Activated T-cell treated with anti-CD3 and anti-CD28 coated beads for 4 hours (primary cell): ENCODE results near the gene APAF1.

ENCODE experiments used
- DNase-seq: peaks from one replicate; pipeline ENCODE4 v3.0.0-alpha.2; 2020

The APAF1 gene

DNA sequence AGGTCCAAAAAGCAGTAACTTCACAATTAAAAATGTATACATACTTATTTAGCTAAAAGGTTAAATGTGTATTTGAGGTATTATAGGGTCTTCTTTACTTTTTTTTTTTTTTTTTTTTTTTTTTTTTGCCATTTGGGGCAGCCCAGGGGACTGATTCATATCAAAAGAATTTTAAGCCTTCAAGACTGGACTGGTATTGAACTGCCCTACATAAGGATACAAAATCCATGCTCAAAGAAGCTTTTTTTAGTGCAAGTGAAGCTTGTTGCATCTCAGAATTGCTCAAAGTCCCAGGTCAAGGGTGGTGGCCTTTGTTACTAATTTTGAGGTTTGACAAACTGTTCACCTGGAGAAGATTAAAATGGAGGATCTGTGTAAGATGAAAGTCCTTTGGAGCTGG, 124.0 kb downstream of the APAF1 start:
- no peak for DNase-seq

DNA sequence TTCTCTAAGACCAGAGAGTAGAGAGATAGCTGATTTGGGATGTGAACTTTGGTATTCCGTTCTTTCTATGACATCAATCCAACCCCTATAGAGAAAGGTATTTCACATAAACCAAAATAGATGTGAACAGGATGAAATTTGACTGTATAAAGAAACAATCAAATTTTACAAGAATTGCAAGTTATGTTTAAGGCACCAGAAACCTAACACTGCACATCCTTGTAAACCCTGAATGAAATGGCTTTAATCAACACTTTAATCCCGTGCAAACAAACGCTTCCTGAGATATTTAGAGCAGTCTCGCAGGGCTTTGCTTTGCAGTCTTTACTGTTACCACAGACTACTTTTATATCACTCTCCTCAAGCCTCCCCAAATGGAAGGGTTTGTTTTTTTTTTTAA, 125.1 kb downstream of the APAF1 start:
- no peak for DNase-seq

DNA sequence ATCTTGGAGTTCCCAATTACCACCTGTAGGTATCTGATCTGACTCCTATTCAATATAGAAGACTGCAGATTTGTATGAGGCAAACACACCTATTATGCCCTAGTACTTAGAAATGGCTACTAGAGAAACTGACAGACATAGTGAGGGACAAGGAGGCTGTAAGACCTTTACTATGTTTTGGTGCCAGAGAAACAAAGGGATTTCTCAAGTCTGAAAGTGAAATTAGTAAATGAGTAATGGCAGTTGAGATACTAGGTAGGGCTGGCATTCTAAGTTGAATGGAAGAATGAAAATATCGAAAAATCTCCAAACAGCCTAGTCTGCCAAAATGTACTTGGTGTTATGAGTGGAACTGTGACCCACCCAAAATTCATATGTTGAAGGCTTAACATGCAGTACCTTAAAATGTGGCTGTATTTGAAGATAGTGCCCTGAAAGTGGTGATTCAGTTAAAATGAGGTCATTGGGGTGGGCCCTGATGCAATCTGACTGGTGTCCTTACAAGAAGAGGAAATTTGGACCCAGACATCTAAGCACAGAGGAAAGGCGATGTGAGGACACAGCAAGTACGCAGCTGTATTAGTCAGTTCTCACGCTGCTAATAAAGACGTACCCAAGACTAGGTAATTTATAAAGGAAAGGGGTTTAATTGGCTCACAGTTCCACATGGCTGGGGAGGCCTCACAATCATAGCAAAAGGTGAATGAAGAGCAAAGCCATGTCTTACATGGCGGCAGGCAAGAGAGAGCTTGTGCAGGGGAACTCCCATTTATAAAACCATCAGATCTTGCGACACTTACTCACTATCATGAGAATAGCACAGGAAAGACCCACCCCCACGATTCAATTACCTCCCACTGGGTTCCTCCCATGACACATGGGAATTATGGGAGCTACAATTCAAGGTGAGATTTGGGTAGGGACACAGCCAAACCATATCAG, 127.0 kb downstream of the APAF1 start:
- DNase-seq = no peak

DNA sequence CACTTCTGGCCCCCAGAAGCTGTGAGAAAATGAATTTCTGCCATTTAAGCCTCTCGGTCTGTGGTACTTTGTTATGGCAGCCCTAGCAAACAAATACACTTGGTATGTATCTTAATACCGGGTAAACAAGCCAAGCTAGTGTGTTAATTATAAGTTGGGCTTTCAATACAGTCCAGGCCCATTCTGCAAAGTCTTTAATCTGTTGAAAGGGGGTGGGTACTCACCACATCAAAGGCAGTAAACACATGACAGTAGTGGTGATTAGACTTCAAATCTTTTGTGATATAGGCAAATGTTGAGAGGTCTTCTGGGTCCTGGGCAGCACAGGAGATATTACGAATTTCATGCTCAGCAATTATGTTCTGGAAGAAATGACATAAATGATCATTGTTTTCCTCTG, 127.7 kb downstream of the APAF1 start:
- no peak for DNase-seq

DNA sequence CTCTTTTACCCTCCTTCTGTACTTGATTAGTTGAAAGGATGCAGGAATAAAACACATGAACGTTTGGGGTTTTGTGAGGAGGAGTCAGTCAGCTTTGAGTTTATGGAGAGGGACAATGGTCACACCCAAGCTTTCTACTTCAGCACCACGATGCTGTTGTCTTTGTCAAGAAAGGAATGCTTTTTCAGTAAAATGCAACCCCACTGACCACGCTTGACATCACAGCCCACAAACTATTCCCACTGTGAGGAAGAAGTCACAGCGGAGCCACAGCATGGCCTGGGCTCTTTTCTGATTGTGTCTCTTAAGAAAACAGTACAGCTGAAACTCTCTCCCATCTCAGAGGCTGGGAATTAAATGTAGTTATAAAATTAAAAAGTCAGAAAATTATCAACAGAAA, 135.2 kb downstream of the APAF1 start:
- DNase-seq = no peak

DNA sequence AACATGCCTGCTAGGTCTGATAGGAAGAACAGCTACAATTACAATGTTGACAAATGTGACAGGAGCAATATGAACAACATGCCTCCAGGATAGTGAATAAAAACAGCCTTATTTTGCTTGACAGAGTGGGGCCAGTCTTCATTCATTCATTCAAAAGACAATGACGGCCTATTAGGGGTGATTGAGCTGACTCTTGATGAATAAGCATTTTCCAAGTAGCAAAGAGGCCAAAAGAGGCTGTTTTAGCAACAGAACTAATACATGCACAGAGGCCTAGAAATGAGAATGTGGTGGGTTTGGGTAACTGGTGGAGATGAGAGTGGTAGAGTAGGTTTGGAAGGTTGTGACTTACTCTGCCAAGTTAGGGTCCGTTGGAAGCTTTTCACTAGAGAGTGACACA, 138.3 kb downstream of the APAF1 start:
- DNase-seq = no peak
